Skeletal muscle satellite cell (primary cell): ENCODE measurements around the gene FER. TPM values are rescaled to one million over a fixed set of nuclear protein-coding genes. Genes with fewer than 3 reads are reported as not detected.

Experiments used
- H3K27me3 ChIP-seq: 2 replicates; pipeline ENCODE4 v1.7.0; 2013; ENCODE audit warnings: low read length; ENCODE audit not compliant: control insufficient read depth, insufficient read depth
- H3K36me3 ChIP-seq: 2 replicates; pipeline ENCODE4 v1.7.0; 2013; ENCODE audit warnings: mild to moderate bottlenecking, control low read depth, low read length; ENCODE audit not compliant: insufficient read depth
- H3K4me1 ChIP-seq: 2 replicates; pipeline ENCODE4 v1.7.0; 2013; ENCODE audit warnings: low read length; ENCODE audit not compliant: control insufficient read depth, insufficient read depth
- H3K4me2 ChIP-seq: 2 replicates; pipeline ENCODE4 v1.7.0; 2013; ENCODE audit warnings: mild to moderate bottlenecking, low read length
- H3K4me3 ChIP-seq: 2 replicates; pipeline ENCODE4 v1.7.0; 2013; ENCODE audit warnings: low read length
- H3K9ac ChIP-seq: 2 replicates; pipeline ENCODE4 v1.7.0; 2013; ENCODE audit warnings: mild to moderate bottlenecking, low read depth, low read length, moderate library complexity
- H3K9me3 ChIP-seq: replicated peaks from 2 replicates; pipeline ENCODE4 v1.7.0; 2013; ENCODE audit warnings: mild to moderate bottlenecking, control low read depth, low read length
- small RNA-seq: library from RNA; depleted of rRNA; stranded (forward); fragments of <200 nt; gene quantifications from one replicate; pipeline ENCODE3, GENCODE V24; 2012

The FER gene

GRCh38 chr5:109225716-109226625, 478.3 kb downstream of the FER start:
- no peaks in the 10 kb centered on the region for H3K4me1 ChIP-seq
- H3K9me3 ChIP-seq, result no peaks in the 10 kb centered on the region
- H3K4me2 ChIP-seq, result no peak overlapping the region
- no peak overlapping the region for H3K4me3 ChIP-seq
- no peaks in the 10 kb centered on the region for H3K27me3 ChIP-seq
- H3K36me3 ChIP-seq, result no peaks in the 10 kb centered on the region
- no peak overlapping the region for H3K9ac ChIP-seq

- no peaks in the 10 kb centered on the region for H3K36me3 ChIP-seq
- no peaks in the 10 kb centered on the region for H3K27me3 ChIP-seq
- H3K4me3 ChIP-seq, result no peak overlapping the region
- H3K9me3 ChIP-seq, result no peaks in the 10 kb centered on the region
- no peak overlapping the region for H3K4me2 ChIP-seq
- H3K9ac ChIP-seq, result no peak overlapping the region
- no peaks in the 10 kb centered on the region for H3K4me1 ChIP-seq
These were observed 482.7 kb downstream of the FER start for GRCh38 chr5:109230369-109230768.

- H3K9ac ChIP-seq, result no peak overlapping the region
- no peaks in the 10 kb centered on the region for H3K36me3 ChIP-seq
- no peak overlapping the region for H3K4me2 ChIP-seq
- no peak overlapping the region for H3K4me3 ChIP-seq
- H3K27me3 ChIP-seq, result no peaks in the 10 kb centered on the region
- peaks cover 2% of the 10 kb centered on the region for H3K9me3 ChIP-seq
- no peaks in the 10 kb centered on the region for H3K4me1 ChIP-seq
These were observed 483.6 kb downstream of the FER start for GRCh38 chr5:109231331-109231730.

GRCh38 chr5:109234381-109234780, 486.7 kb downstream of the FER start:
- Histone ChIP-seq H3K36me3 (no peaks in the 10 kb centered on the region), H3K9ac (no peak overlapping the region), H3K9me3 (peaks cover 7% of the 10 kb centered on the region), H3K4me1 (no peaks in the 10 kb centered on the region), H3K27me3 (no peaks in the 10 kb centered on the region), H3K4me3 (no peak overlapping the region), H3K4me2 (no peak overlapping the region)

DNA sequence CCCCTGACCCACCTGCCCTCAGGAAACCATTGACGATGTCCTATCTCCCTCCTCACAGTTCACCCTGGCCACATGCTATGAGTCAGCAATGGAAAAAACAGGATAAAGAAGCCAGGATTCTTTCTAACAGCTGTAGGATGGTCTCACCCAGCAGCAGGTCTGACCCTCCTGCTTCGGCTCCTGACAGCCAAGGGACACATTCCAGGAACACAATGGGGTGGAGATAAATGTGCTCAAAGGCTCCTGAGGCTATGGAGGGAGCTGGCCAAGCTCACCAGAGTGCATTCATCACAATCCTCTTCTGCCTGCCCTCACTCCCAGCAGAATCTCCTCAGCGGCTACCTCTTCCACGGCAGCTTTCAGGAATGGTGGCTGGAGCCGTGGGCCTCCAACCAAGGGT, 491.8 kb downstream of the FER start:
- no peak overlapping the region for H3K9ac ChIP-seq
- no peak overlapping the region for H3K4me2 ChIP-seq
- H3K9me3 ChIP-seq, result peaks cover 7% of the 10 kb centered on the region

GRCh38 chr5:109242518-109242917, 494.8 kb downstream of the FER start:
- H3K36me3 ChIP-seq, result no peaks in the 10 kb centered on the region
- no peak overlapping the region for H3K9ac ChIP-seq
- no peak overlapping the region for H3K4me2 ChIP-seq
- no peak overlapping the region for H3K4me3 ChIP-seq
- no peaks in the 10 kb centered on the region for H3K9me3 ChIP-seq
- no peaks in the 10 kb centered on the region for H3K27me3 ChIP-seq
- no peaks in the 10 kb centered on the region for H3K4me1 ChIP-seq

More for the DNA sequence above, 491.8 kb downstream of the FER start:
- no peaks in the 10 kb centered on the region for H3K36me3 ChIP-seq
- no peaks in the 10 kb centered on the region for H3K27me3 ChIP-seq
- H3K4me1 ChIP-seq, result no peaks in the 10 kb centered on the region
- no peak overlapping the region for H3K4me3 ChIP-seq

DNA sequence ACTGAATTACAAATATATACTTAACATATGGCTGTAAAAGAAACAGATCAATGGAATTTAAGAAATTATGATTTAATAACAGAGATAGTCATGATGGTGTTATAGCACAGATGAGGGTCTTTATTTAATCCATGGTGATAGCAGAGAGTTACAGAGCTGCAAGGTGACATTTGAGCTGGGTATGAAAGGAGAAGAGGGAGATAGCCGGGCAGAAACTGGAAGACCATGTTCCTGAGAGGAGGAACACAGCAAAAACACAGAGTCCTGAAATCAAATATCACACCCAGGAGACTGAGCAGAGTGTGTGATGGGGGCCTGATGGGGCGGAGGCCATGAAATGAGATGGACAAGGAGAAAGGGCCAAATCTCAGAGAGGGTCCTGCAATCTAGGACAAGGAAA, 498.7 kb downstream of the FER start:
- no peaks in the 10 kb centered on the region for H3K9me3 ChIP-seq
- H3K9ac ChIP-seq, result no peak overlapping the region
- no peak overlapping the region for H3K4me3 ChIP-seq
- no peaks in the 10 kb centered on the region for H3K36me3 ChIP-seq
- no peak overlapping the region for H3K4me2 ChIP-seq
- no peaks in the 10 kb centered on the region for H3K27me3 ChIP-seq
- H3K4me1 ChIP-seq, result no peaks in the 10 kb centered on the region

Small RNAs within 50 kb of the gene (small RNA-seq; reads per million reads assigned to genes)
- gene AC109481.1, result not detected
- not detected for gene RF00019
- not detected for gene RNU6-47P
